Right lobe of liver (tissue), 6 donors: ENCODE data around the gene REV3L. TPM values are rescaled to one million over a fixed set of nuclear protein-coding genes. Genes with fewer than 3 reads are reported as not detected.
A peak's percentile ranks its signal among the peaks of the same experiment; 100 is the strongest.

Source experiments
- ATAC-seq, 4 donors: fragments of 200-7000 bp; cut with Tn5 transposase; one replicate each; pipeline ENCODE4 v1.9.1; 2020; ENCODE audit warnings: mild to moderate bottlenecking in 4 of 4, moderate library complexity in 4 of 4
- DNase-seq, 3 donors: peaks; one replicate each; pipeline ENCODE4 v3.0.0-alpha.2; 2020
- H3K27ac ChIP-seq, 3 donors: fragments of 200-600 bp; one replicate each; pipeline ENCODE4 v1.8.0; 2022
- H3K27me3 ChIP-seq, 2 donors: fragments of 200-600 bp; one replicate each; pipeline ENCODE4 v1.8.0; 2022
- H3K36me3 ChIP-seq, 4 donors: fragments of 200-600 bp; sonication (generic) in 1 of 4; one replicate each; pipeline versions ENCODE4 v1.5.1 to v1.8.0; 2017 to 2022; ENCODE audit warnings: control low read depth in 1 of 4
- H3K4me1 ChIP-seq, 4 donors: fragments of 200-600 bp; sonication (generic) in 1 of 4; one replicate each; pipeline versions ENCODE4 v1.5.1 to v1.8.0; 2017 to 2022; ENCODE audit warnings: control low read depth in 1 of 4
- H3K4me3 ChIP-seq, 3 donors: fragments of 200-600 bp; one replicate each; pipeline ENCODE4 v1.8.0; 2022
- H3K9me3 ChIP-seq, 4 donors: fragments of 200-600 bp; sonication (generic) in 1 of 4; one replicate each; pipeline versions ENCODE4 v1.5.1 to v1.8.0; 2017 to 2022; ENCODE audit warnings: control low read depth in 1 of 4
- POLR2A ChIP-seq: fragments of 450-650 bp; IDR thresholded peaks from one replicate; pipeline ENCODE4 v1.6.1; 2017; ENCODE audit warnings: antibody characterized with exemption, mild to moderate bottlenecking
- WGBS: methylation state at CpG from one replicate; pipeline ENCODE4 v1.1.6; 2018; ENCODE audit warnings: low coverage, low lambda C conversion rate; ENCODE audit not compliant: insufficient coverage; ENCODE audit errors: missing lambda C conversion rate; 5-methylcytosine and 5-hydroxymethylcytosine counted together
- intact Hi-C, 2 donors: fragments of 100-400 bp; cut with DNase I; formaldehyde crosslinking; loops; one replicate each; pipeline versions ENCODE4 v1.11.2 to v1.14.1; 2022
- total RNA-seq, 6 experiments: library from RNA; depleted of rRNA in 2 of 6; stranded (reverse); fragments of >200 nt in 2 of 6; fragmentation: NEBNext Ultra II Directional in 3 of 6; extraction: Animal tissue kit (Norgen Biotek cat#: 25700) in 3 of 6; gene quantifications; one replicate each; pipeline versions ENCODE4 v1.1.0 to v1.2.4, GENCODE V29; 2016 to 2023
- TF ChIP-seq, protein P1 (sequence below), 4 donors: fragments of 200-600 bp in 3 of 4; fragments of 450-650 bp in 1 of 4; IDR thresholded peaks; one replicate each; pipeline versions ENCODE4 v1.5.1 to v1.8.0; 2016 to 2022; ENCODE audit warnings: antibody characterized with exemption in 4 of 4, mild to moderate bottlenecking in 2 of 4
- donor health status: DM: no; HTN: yes; CAD: no.
- donor health status: DM: no; HTN: no; CAD: no.
- donor health status: DM: no; HTN: no; CAD: no.
- donor health status: DM: no; HTN: yes; CAD: no.
- donor health status: DM: no; HTN: yes; CAD: no.

REV3L gene
- total RNA-seq, 6 experiments from 2014 or later, result 9.3 to 21.4 (median 12.5) TPM

DNA sequence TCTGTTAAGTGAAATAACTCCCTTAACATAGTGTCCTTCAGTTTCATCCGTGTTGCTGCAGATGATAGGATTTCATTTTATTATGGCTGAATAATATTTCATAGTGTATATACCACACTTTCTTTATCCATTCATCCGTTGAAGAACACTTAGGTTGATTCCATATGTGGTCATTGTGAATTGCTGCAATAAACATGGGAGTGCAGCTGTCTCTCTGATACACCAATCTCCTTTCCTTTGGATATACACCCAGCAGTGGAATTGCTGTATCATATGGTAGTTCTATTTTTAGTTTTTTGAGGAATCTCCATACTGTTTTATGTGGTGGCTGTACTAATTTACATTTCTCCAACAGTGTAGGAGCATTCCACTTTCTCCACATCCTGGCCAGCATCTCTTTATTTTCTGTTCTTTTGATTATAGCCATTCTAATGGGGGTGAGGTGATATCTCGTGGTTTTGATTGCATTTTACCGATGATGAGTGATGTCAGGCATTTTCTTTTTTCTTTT, 202.5 kb downstream of the REV3L start:
- WGBS, result 98% methylated on average over 4 of the region's 4 CpGs

DNA sequence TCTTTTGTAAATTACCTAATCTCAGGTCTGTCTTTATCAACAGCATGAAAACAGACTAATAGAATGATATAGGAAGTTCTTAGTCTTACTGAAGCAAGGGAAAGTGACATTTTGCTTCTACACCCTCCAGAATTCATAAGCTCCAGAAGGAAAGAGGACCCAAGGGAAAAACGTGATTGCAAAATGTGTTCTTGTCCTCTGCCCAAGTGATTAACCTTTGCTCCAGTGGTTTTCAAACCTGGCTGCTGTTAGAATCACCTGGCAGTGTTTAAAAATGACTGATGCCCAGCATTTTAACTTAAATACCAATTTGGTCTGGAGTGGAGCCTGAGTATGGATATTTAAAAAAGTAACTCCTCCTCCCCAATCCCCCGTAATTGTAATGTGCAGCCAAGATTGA, 204.3 kb downstream of the REV3L start:
- H3K4me1 ChIP-seq, result peaks cover 0 to 39% (median 6%) of the 10 kb centered on the region in 4 donors
- H3K27me3 ChIP-seq, result no peaks in the 10 kb centered on the region
- ATAC-seq, result peak; percentile 82 to 90 (median 86)
- no peaks in the 10 kb centered on the region for H3K9me3 ChIP-seq
- TF ChIP-seq, protein P1, sequence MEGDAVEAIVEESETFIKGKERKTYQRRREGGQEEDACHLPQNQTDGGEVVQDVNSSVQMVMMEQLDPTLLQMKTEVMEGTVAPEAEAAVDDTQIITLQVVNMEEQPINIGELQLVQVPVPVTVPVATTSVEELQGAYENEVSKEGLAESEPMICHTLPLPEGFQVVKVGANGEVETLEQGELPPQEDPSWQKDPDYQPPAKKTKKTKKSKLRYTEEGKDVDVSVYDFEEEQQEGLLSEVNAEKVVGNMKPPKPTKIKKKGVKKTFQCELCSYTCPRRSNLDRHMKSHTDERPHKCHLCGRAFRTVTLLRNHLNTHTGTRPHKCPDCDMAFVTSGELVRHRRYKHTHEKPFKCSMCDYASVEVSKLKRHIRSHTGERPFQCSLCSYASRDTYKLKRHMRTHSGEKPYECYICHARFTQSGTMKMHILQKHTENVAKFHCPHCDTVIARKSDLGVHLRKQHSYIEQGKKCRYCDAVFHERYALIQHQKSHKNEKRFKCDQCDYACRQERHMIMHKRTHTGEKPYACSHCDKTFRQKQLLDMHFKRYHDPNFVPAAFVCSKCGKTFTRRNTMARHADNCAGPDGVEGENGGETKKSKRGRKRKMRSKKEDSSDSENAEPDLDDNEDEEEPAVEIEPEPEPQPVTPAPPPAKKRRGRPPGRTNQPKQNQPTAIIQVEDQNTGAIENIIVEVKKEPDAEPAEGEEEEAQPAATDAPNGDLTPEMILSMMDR (IDR thresholded peaks at IDR 0.05), result no peak
- no peak for TF ChIP-seq POLR2A
- peaks cover 0 to 4% (median 0%) of the 10 kb centered on the region in 4 donors for H3K36me3 ChIP-seq
- no peak overlapping the region for H3K4me3 ChIP-seq
- peak overlapping the region in 2 of 3 donors; percentile 5 to 20 for H3K27ac ChIP-seq
- peak in 1 of 3 donors; percentile 61 for DNase-seq
- intact Hi-C loops, result no loop called here
- WGBS, result 30% methylated on average over 2 of the region's 2 CpGs

More for the DNA sequence above, 202.5 kb downstream of the REV3L start:
- H3K36me3 ChIP-seq, result peaks cover 0 to 4% (median 0%) of the 10 kb centered on the region in 4 donors
- H3K4me1 ChIP-seq, result peaks cover 0 to 39% (median 6%) of the 10 kb centered on the region in 4 donors
- intact Hi-C loops, result no loop called here
- H3K27ac ChIP-seq, result no peak overlapping the region
- H3K9me3 ChIP-seq, result no peaks in the 10 kb centered on the region
- ATAC-seq (no peak), DNase-seq (no peak)
- TF ChIP-seq, protein P1 (IDR thresholded peaks at IDR 0.05), result no peak
- no peak for TF ChIP-seq POLR2A
- no peak overlapping the region for H3K4me3 ChIP-seq
- no peaks in the 10 kb centered on the region for H3K27me3 ChIP-seq

DNA sequence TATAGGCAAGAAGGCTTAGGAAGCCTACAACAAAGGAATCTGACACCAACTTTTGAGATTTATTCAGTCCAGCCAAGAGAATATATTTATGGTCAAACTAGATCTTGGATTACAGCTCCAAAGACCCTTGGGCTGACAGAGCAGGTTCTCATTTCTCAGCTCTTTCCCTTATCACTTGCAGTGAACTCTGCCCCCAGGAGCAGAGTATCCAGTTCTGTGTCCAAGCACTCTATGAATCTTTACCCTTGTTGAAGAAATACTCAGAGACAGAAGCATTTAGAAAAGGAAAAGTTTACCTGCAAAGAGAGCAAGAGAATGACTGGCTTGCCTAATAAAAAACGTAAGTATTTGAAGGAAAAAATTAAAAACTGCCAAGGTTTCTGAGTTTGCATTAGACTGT, 205.2 kb downstream of the REV3L start:
- Histone ChIP-seq H3K9me3 (no peaks in the 10 kb centered on the region), H3K36me3 (peaks cover 0 to 4% (median 0%) of the 10 kb centered on the region in 4 donors), H3K27ac (peak overlapping the region in 1 of 3 donors; percentile 5), H3K27me3 (no peaks in the 10 kb centered on the region), H3K4me3 (no peak overlapping the region), H3K4me1 (peaks cover 0 to 39% (median 6%) of the 10 kb centered on the region in 4 donors)
- intact Hi-C loops, result no loop called here
- DNase-seq (peak in 1 of 3 donors; percentile 70), ATAC-seq (peak; percentile 57 to 76 (median 60))
- 55% methylated on average over 1 of the region's 1 CpG for WGBS
- TF ChIP-seq, protein P1 (IDR thresholded peaks at IDR 0.05), result no peak
- TF ChIP-seq POLR2A, result no peak

GRCh38 chr6:111276736-111277135, 206.3 kb downstream of the REV3L start:
- Histone ChIP-seq H3K36me3 (peaks cover 0 to 4% (median 0%) of the 10 kb centered on the region in 4 donors), H3K27ac (peak overlapping the region in 1 of 3 donors; percentile 9), H3K4me3 (no peak overlapping the region), H3K27me3 (no peaks in the 10 kb centered on the region), H3K9me3 (no peaks in the 10 kb centered on the region), H3K4me1 (peaks cover 0 to 39% (median 6%) of the 10 kb centered on the region in 4 donors)
- intact Hi-C loops, result no loop called here
- DNase-seq, result no peak
- ATAC-seq, result peak in 1 of 4 donors; percentile 8
- 64% methylated on average over 3 of the region's 3 CpGs for WGBS
- TF ChIP-seq POLR2A, result no peak
- TF ChIP-seq, protein P1 (IDR thresholded peaks at IDR 0.05), result no peak
